ENCODE measurements around the gene CALCOCO1. TPM values are rescaled to one million over a fixed set of nuclear protein-coding genes. Genes with fewer than 3 reads are reported as not detected.

The CALCOCO1 gene
- total RNA-seq, 4 donors from 2014 or later: 153 to 212 (median 155) TPM

DNA sequence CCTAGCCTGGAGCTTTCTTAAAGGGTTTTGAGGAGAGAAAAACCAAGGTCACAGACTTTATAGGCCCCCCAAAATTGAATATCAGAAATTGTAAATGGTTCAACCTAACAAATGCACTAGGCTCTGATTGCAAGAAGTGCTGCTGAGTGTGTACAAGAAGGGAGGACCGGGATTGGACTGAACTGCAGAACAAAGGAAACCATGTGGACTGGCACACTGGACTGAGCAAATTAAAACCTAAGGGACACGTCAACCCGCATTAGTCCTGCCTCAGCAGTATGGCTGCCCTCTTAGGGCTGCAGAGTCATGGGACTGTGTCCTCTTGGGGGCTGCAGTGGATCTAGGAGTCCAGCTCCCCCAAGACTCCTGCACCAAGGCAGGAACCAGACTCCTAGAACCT is 25.4 kb upstream of the CALCOCO1 start:
- H3K27me3 ChIP-seq: no peaks in the 10 kb centered on the region
- H3K36me3 ChIP-seq: no peaks in the 10 kb centered on the region
- H3K27ac ChIP-seq: peak overlapping the region in 1 of 3 donors; percentile 87
- H3K9me3 ChIP-seq: no peaks in the 10 kb centered on the region
- intact Hi-C loops (cut with DNase I): no loop called here
- H3K4me3 ChIP-seq (replicated peaks in 1 of 3): no peak overlapping the region
- DNase-seq: no peak
- 90 to 96% methylated on average over 3 of the region's 3 CpGs for WGBS, 2 donors
- peaks cover 24 to 43% of the 10 kb centered on the region in 2 donors for H3K4me1 ChIP-seq
- no peak for TF ChIP-seq POLR2A (IDR thresholded peaks at IDR 0.05)
- TF ChIP-seq, protein P1, sequence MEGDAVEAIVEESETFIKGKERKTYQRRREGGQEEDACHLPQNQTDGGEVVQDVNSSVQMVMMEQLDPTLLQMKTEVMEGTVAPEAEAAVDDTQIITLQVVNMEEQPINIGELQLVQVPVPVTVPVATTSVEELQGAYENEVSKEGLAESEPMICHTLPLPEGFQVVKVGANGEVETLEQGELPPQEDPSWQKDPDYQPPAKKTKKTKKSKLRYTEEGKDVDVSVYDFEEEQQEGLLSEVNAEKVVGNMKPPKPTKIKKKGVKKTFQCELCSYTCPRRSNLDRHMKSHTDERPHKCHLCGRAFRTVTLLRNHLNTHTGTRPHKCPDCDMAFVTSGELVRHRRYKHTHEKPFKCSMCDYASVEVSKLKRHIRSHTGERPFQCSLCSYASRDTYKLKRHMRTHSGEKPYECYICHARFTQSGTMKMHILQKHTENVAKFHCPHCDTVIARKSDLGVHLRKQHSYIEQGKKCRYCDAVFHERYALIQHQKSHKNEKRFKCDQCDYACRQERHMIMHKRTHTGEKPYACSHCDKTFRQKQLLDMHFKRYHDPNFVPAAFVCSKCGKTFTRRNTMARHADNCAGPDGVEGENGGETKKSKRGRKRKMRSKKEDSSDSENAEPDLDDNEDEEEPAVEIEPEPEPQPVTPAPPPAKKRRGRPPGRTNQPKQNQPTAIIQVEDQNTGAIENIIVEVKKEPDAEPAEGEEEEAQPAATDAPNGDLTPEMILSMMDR (IDR thresholded peaks at IDR 0.05): no peak

DNA sequence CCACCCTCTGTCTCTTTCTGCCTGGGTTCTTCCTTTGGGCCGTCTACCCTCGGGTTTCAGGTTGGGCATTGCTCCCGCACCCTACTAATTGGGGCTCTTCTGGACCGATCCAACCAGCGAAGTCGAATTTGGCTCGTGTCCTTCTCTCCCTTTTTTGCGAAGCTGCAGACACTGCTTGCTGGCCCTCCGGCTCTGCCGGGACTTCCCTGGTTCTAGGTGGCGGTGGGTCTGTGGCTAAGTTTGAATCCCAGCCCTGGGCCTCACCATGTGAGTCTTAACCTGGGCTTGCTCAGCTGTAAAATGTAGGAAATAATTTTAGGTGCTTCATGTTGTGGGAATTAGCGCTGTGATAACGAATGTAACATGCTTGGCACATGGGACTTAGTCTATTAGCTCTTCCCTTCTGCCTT is 24.9 kb upstream of the CALCOCO1 start:
- no peak for TF ChIP-seq POLR2A (IDR thresholded peaks at IDR 0.05)
- Histone ChIP-seq H3K27me3 (no peaks in the 10 kb centered on the region), H3K27ac (peak overlapping the region; percentile 52 to 87 (median 79)), H3K4me3 (replicated peaks in 1 of 3) (peak overlapping the region in 2 of 3 donors; percentile 12 to 46), H3K9me3 (no peaks in the 10 kb centered on the region), H3K4me1 (peaks cover 21 to 43% of the 10 kb centered on the region in 2 donors), H3K36me3 (no peaks in the 10 kb centered on the region)
- no peak for DNase-seq
- intact Hi-C loops (cut with DNase I): no loop called here
- 49 to 58% methylated on average over 13 of the region's 13 CpGs for WGBS, 2 donors

DNA sequence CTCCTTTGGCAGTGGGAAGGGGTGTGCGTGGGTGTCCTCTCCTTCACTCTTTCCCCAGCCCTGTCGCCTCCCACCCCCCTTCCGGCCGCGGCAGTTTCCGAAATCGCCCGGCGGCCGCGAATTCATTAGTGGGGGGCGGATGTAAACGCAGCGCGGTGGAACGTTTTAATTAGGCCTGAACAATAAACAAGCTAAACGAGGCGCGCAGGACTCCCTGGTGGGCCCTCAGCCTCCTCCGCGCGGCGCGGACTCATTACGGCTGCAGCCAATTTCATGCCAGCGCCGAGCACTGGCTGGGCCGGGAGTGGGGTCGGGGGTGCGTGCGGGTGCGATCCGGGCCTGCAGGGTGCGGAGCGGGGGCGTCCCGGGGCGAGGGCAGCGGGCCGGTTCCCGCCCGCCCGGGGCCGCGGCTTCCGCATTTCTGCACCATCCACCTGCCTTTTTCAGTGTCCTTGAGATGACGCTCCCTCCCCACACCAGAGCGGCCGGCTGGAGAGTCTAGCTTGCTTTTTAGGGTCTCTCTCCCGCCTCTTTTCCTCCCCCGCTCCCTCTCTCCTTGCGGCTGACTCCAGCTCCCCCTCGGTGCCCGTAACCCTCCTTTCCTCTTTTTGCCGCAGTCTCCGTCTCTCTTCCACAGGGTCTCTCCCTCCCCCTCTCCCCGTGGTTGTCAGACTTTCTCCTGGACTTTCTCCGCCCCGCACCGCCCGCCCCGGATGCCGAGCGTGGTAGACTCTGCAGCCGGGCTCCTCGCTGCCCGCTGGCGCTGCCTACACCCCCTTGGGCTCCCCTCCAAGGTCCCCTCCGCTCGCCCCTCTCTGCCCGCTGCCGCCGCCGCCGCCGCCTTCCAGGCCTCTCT is 24.3 kb upstream of the CALCOCO1 start, which contains the start of gene CISTR:
TSS of gene CISTR (minus strand) at position 644 of the 856 bp plus-strand sequence.
- no peaks in the 10 kb centered on the region for H3K27me3 ChIP-seq
- peaks cover 18 to 43% of the 10 kb centered on the region in 2 donors for H3K4me1 ChIP-seq
- intact Hi-C loops (cut with DNase I): no loop called here
- peak within 1 kb of the TSS; percentile 52 to 87 (median 79) for H3K27ac ChIP-seq
- peak within 1 kb of the TSS; percentile 12 to 46 (median 28) for H3K4me3 ChIP-seq (replicated peaks in 1 of 3)
- no peaks in the 10 kb centered on the region for H3K9me3 ChIP-seq
- 7 to 14% methylated on average over 35 to 74 of the region's 76 CpGs for WGBS, 2 donors
- TF ChIP-seq POLR2A (IDR thresholded peaks at IDR 0.05): peak in 1 of 2 donors; percentile 64
- TF ChIP-seq, protein P1 (IDR thresholded peaks at IDR 0.05): peak in 1 of 6 experiments; percentile 21
- no peaks in the 10 kb centered on the region for H3K36me3 ChIP-seq
- DNase-seq: peak; percentile 61 to 64

- Histone ChIP-seq H3K36me3 (no peaks in the 10 kb centered on the region), H3K27ac (peak overlapping the region; percentile 52 to 87 (median 79)), H3K27me3 (no peaks in the 10 kb centered on the region), H3K4me3 (replicated peaks in 1 of 3) (peak overlapping the region; percentile 12 to 46 (median 28)), H3K9me3 (no peaks in the 10 kb centered on the region), H3K4me1 (peaks cover 18 to 43% of the 10 kb centered on the region in 2 donors)
- intact Hi-C loops (cut with DNase I): no loop called here
- 3 to 8% methylated on average over 15 to 33 of the region's 36 CpGs for whole genome bisulfite sequencing, 2 donors
- DNase-seq: peak; percentile 80 to 82
- peak in 1 of 2 donors; percentile 30 for TF ChIP-seq POLR2A (IDR thresholded peaks at IDR 0.05)
- TF ChIP-seq, protein P1 (IDR thresholded peaks at IDR 0.05): no peak
These were observed 23.6 kb upstream of the CALCOCO1 start for GRCh38 chr12:53750812-53751335.

DNA sequence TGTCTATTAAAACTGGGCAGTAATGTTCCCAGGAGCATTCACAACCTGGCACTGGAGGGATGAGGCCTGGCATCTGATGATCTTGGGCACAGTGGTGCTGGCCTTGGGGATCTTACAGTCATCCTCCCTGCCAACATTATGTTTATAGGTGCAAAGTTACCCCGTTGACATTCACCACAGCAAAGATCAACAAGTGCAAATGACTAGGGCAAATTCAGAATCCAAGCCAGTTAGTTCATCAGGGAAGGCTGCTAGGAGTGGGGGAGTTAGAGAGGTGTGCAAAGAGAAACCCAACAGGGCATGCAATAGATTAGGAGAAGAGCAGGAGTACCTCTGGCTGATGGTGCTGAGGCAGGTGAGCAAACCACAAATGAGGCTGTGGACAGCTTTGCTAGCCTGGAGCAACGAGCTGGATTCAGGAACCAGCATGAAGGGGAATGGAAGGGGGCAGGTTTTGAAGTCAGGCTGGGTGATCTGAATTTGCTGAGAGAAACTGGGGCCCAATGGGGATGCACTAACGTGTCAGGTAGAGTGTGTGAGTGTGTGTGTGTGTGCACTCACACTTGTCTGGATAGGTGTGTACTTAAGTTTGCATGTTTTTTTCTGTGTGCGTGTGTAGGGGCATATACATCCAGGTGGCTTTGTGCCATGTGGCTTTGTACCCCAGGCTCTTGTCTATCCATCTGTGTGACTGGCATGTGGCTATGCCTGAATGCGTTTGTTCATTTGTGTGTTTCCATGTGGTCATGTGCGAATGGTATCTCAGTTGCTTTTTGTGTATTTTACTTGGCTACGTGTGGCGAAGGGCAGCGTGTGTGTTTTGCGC is 22.9 kb upstream of the CALCOCO1 start:
- WGBS, 2 donors: 39 to 45% methylated on average over 10 of the region's 10 CpGs
- Histone ChIP-seq H3K4me1 (peaks cover 18 to 37% of the 10 kb centered on the region in 2 donors), H3K9me3 (no peaks in the 10 kb centered on the region), H3K27ac (no peak overlapping the region), H3K36me3 (no peaks in the 10 kb centered on the region), H3K4me3 (replicated peaks in 1 of 3) (peak overlapping the region in 1 of 3 donors; percentile 46), H3K27me3 (no peaks in the 10 kb centered on the region)
- intact Hi-C loops (cut with DNase I): no loop called here
- TF ChIP-seq POLR2A (IDR thresholded peaks at IDR 0.05): no peak
- TF ChIP-seq, protein P1 (IDR thresholded peaks at IDR 0.05): no peak
- DNase-seq: no peak

Data from thyroid gland (tissue), 4 donors.